Esophagus muscularis mucosa (tissue), 4 donors: ENCODE measurements around the gene ZRANB3. TPM values are rescaled to one million over a fixed set of nuclear protein-coding genes. Genes with fewer than 3 reads are reported as not detected.
"Not testable (repeated sequence)": the region's sequence is repeated elsewhere in the genome, so short reads cannot be mapped to it uniquely, and the experiment has no call there.

ENCODE experiments used
- DNase-seq: peaks from one replicate; pipeline ENCODE4 v3.0.0-alpha.2; 2017; ENCODE audit errors: extremely low spot score
- H3K27ac ChIP-seq, 4 donors: fragments of 200-600 bp; sonication (generic); replicated peaks in 1 of 4; 1 replicate in 3 of 4; 2 replicates in 1 of 4; pipeline ENCODE4 v1.5.1; 2016 to 2019; ENCODE audit warnings: mild to moderate bottlenecking in 1 of 4
- H3K27me3 ChIP-seq, 4 donors: fragments of 200-600 bp; sonication (generic); one replicate each; pipeline versions ENCODE4 v1.5.1 to v1.6.0; 2016 to 2019
- H3K36me3 ChIP-seq, 4 donors: fragments of 200-600 bp; sonication (generic); one replicate each; pipeline ENCODE4 v1.5.1; 2016 to 2019
- H3K4me1 ChIP-seq, 4 donors: fragments of 200-600 bp; sonication (generic); one replicate each; pipeline ENCODE4 v1.5.1; 2016 to 2019
- H3K4me3 ChIP-seq, 4 donors: fragments of 200-600 bp; sonication (generic); 1 replicate in 2 of 4; 2 replicates in 2 of 4; pipeline ENCODE4 v1.5.1; 2016 to 2019; ENCODE audit warnings: mild to moderate bottlenecking in 4 of 4, moderate library complexity in 1 of 4
- H3K9me3 ChIP-seq, 4 donors: fragments of 200-600 bp; sonication (generic); 1 replicate in 3 of 4; 2 replicates in 1 of 4; pipeline ENCODE4 v1.5.1; 2016 to 2019
- EP300 ChIP-seq: sonication (generic); formaldehyde crosslinking; IDR thresholded peaks from one replicate; pipeline ENCODE4 v1.6.1; 2017; ENCODE audit warnings: antibody characterized with exemption
- POLR2A ChIP-seq: fragments of 450-650 bp; IDR thresholded peaks from one replicate; pipeline ENCODE4 v1.6.1; 2017; ENCODE audit warnings: antibody characterized with exemption, moderate library complexity, mild to moderate bottlenecking, low read depth
- POLR2AphosphoS5 ChIP-seq, 2 donors: sonication (generic); formaldehyde crosslinking; IDR thresholded peaks; one replicate each; pipeline ENCODE4 v1.6.1; 2017; ENCODE audit warnings: antibody characterized with exemption in 2 of 2
- WGBS: methylation state at CpG from one replicate; pipeline ENCODE4 v1.1.5; 2018; 5-methylcytosine and 5-hydroxymethylcytosine counted together
- intact Hi-C: fragments of 100-400 bp; cut with DNase I; formaldehyde crosslinking; loops from one replicate; pipeline ENCODE4 v1.15.1; 2023
- total RNA-seq, 4 donors: library from RNA; depleted of rRNA; stranded (reverse); fragments of >200 nt; gene quantifications; one replicate each; pipeline versions ENCODE4 v1.1.0 to v1.2.1, GENCODE V29; 2016
- TF ChIP-seq, protein P1 (sequence below), 3 experiments: fragments of 200-600 bp in 2 of 3; fragments of 450-650 bp in 1 of 3; sonication (generic) in 2 of 3; IDR thresholded peaks; one replicate each; pipeline ENCODE4 v1.5.1; 2017 to 2019; ENCODE audit warnings: antibody characterized with exemption in 3 of 3, mild to moderate bottlenecking in 2 of 3, moderate library complexity in 1 of 3

Gene ZRANB3
- total RNA-seq, 4 donors from 2014 or later = 1.8 to 4.6 (median 2.9) TPM

DNA sequence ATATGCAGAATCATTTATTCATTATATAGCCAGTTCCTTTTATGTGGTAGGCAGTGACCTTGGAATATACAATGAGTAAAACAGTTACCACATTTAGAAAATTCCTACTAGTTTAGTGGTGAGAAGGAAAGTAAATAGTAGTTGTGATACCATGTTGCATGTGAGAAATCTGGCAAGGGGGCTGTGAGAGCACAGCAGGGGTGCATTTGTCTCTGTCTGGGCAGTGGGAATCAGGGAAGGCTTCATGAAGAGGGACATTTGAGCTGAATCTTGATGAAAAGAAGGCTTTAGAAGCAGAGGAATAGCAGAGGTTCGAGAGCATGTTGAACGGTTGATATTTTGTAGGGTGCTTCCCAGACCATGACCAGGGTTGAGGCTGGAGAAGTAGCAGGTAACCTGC lies 400.3 kb downstream of the ZRANB3 start:
- 93% methylated on average over 2 of the region's 2 CpGs for WGBS
- Histone ChIP-seq H3K4me3 (no peak overlapping the region), H3K36me3 (peaks cover 49 to 90% (median 69%) of the 10 kb centered on the region in 4 donors), H3K9me3 (no peaks in the 10 kb centered on the region), H3K4me1 (no peaks in the 10 kb centered on the region), H3K27ac (no peak overlapping the region), H3K27me3 (no peaks in the 10 kb centered on the region)
- DNase-seq = no peak
- intact Hi-C loops = no loop called here
- TF ChIP-seq, protein P1, sequence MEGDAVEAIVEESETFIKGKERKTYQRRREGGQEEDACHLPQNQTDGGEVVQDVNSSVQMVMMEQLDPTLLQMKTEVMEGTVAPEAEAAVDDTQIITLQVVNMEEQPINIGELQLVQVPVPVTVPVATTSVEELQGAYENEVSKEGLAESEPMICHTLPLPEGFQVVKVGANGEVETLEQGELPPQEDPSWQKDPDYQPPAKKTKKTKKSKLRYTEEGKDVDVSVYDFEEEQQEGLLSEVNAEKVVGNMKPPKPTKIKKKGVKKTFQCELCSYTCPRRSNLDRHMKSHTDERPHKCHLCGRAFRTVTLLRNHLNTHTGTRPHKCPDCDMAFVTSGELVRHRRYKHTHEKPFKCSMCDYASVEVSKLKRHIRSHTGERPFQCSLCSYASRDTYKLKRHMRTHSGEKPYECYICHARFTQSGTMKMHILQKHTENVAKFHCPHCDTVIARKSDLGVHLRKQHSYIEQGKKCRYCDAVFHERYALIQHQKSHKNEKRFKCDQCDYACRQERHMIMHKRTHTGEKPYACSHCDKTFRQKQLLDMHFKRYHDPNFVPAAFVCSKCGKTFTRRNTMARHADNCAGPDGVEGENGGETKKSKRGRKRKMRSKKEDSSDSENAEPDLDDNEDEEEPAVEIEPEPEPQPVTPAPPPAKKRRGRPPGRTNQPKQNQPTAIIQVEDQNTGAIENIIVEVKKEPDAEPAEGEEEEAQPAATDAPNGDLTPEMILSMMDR (IDR thresholded peaks at IDR 0.05) = no peak
- TF ChIP-seq POLR2A = no peak
- no peak for TF ChIP-seq EP300
- no peak for TF ChIP-seq POLR2AphosphoS5 (IDR thresholded peaks at IDR 0.05)

DNA sequence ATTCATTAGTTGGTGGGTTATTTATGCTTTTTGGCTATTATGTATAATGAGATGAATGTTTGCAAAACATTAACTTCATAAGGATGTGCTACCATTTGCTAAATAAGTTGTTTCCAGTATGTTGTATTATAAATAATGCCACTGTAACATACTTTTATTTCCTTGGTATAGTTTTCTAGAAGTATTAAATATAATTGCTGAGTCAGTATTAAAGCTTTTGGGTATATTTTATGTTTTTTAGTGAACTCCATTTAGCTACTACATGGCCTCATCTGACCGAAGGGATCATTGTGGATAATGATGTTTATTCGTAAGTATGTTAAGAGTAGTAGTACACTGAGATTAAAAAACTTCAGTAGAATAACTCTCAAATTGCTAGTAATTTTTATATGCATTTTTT lies 405.1 kb downstream of the ZRANB3 start:
- no peak overlapping the region for H3K4me3 ChIP-seq
- intact Hi-C loops = no loop called here
- no peak for DNase-seq
- no peaks in the 10 kb centered on the region for H3K9me3 ChIP-seq
- TF ChIP-seq POLR2AphosphoS5 (IDR thresholded peaks at IDR 0.05) (no peak), EP300 (no peak), POLR2A (no peak)
- TF ChIP-seq, protein P1 (IDR thresholded peaks at IDR 0.05) = no peak
- 97% methylated on average over 2 of the region's 2 CpGs for WGBS
- peaks cover 0 to 21% (median 14%) of the 10 kb centered on the region in 4 donors for H3K4me1 ChIP-seq
- peaks cover 24 to 68% (median 53%) of the 10 kb centered on the region in 4 donors for H3K36me3 ChIP-seq
- H3K27ac ChIP-seq = no peak overlapping the region
- no peaks in the 10 kb centered on the region for H3K27me3 ChIP-seq

DNA sequence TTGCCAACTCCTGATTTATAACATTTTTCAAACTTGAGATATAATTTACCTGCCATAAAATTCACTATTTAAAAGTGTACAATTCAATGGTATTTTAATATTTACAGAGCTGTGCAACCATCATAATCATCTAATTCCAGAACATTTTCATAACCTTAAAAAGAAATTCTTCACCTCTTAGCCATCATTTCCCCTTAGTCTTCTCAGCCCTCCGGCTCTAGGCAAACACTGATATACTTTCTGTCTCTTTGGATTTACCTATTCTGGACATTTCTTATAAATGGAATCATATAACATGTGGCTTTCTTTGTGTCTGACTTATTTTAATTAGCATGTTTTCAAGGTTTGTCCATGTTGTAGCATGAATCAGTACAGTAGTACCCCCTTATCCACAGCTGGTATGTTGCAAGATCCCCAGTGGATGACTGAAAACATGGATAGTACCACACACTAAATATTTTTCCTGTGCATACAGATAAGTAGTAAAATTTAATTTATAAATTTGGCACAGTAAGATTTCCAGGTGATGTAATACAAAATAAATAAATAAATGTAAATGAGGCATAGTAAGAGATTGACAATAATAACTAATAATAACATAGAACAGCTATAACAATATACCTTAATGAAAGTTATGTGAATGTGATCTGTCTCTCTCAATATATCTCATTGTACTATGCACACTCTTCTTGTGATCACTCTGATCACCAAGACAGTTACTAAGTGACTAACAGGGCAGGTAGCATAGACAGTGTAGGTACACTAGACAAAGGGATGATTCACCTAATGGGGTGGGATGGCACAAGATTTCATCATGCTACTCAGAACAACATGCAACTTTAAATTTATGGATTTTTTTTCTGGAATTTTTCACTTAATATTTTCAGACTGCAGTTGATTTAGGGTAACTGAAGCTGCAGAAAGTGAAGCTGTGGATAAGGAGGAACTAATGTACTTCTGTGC lies 405.8 kb downstream of the ZRANB3 start:
- Histone ChIP-seq H3K36me3 (peaks cover 17 to 66% (median 47%) of the 10 kb centered on the region in 4 donors), H3K4me1 (peaks cover 0 to 21% (median 14%) of the 10 kb centered on the region in 4 donors), H3K27ac (no peak overlapping the region), H3K9me3 (no peaks in the 10 kb centered on the region), H3K27me3 (no peaks in the 10 kb centered on the region), H3K4me3 (no peak overlapping the region)
- 61% methylated on average over 1 of the region's 1 CpG for WGBS
- TF ChIP-seq POLR2A = no peak
- DNase-seq = no peak
- intact Hi-C loops = no loop called here

DNA sequence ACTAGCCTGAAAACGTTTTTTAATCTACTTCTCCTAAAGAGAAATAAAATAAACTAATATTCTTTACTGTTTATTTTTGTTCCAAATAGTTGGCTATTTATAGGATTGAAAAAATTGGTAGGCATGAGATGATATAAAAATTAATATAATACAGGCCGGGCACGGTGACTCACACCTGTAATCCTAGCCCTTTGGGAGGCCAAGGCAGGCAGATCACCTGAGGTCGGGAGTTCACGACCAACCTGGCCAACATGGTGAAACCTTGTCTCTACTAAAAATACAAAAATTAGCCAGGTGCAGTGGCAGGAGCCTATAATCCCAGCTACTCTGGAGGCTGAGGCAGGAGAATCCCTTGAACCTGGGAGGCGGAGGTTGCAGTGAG lies 409.4 kb downstream of the ZRANB3 start:
- H3K27me3 ChIP-seq, H3K4me3 ChIP-seq, H3K9me3 ChIP-seq, H3K27ac ChIP-seq, DNase-seq, intact Hi-C loops: not testable (repeated sequence)
- 78% methylated on average over 6 of the region's 6 CpGs for WGBS
- Histone ChIP-seq H3K36me3 (peaks cover 5 to 54% (median 27%) of the 10 kb centered on the region in 4 donors), H3K4me1 (peaks cover 0 to 21% (median 14%) of the 10 kb centered on the region in 4 donors)

DNA sequence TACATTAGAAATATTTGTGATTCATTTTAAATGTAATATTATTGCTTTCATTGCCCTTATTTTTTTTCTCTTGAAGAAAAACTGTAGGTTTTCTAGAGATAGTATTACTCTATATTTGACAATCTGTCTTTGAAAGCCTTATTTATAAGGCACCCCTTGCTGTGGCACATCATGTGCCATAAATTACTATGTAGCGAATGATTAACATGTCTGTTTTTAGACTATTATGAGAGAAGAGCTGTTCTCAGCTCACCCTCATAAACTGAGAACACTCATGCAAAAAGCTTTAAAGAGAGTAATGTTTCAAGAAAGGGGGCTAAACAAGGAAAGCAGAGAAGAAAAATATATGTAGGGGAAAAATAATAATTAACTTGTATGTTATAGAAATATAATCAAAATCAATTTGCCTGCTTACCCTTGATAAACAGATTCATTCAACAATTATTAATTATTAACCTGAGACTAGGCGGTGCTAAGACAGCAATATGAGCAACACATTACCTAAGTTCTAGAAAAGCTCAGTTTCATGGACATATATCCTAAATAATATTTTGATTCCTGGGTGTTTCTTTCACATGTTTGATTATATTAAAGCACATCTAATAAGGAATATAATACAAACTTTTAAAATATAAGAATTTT lies 409.9 kb downstream of the ZRANB3 start:
- H3K27ac ChIP-seq = no peak overlapping the region
- whole genome bisulfite sequencing = 90% methylated on average over 2 of the region's 2 CpGs
- peaks cover under 1 to 49% (median 23%) of the 10 kb centered on the region in 4 donors for H3K36me3 ChIP-seq
- H3K4me3 ChIP-seq = no peak overlapping the region
- TF ChIP-seq POLR2A (no peak), POLR2AphosphoS5 (IDR thresholded peaks at IDR 0.05) (no peak), EP300 (no peak)
- TF ChIP-seq, protein P1 (IDR thresholded peaks at IDR 0.05) = no peak
- H3K9me3 ChIP-seq = no peaks in the 10 kb centered on the region
- peaks cover 0 to 21% (median 14%) of the 10 kb centered on the region in 4 donors for H3K4me1 ChIP-seq
- no peak for DNase-seq
- intact Hi-C loops = no loop called here
- no peaks in the 10 kb centered on the region for H3K27me3 ChIP-seq
